CD4-positive, CD25-positive, alpha-beta regulatory T cell (primary cell): ENCODE measurements around the gene CBFA2T2. TPM values are rescaled to one million over a fixed set of nuclear protein-coding genes. Genes with fewer than 3 reads are reported as not detected.
A peak's percentile ranks its signal among the peaks of the same experiment; 100 is the strongest.

Source experiments
- ATAC-seq, 2 donors: fragments of 150-1000 bp; cut with Tn5 transposase; one replicate each; pipeline ENCODE4 v1.10.0; 2021; ENCODE audit warnings: low read depth in 2 of 2, moderate number of reproducible peaks in 2 of 2, moderate library complexity in 1 of 2
- DNase-seq, 3 donors: peaks; one replicate each; pipeline versions ENCODE4 v3.0.0 to v3.0.0-alpha.2; 2012 to 2022; ENCODE audit warnings: mixed read lengths in 1 of 3
- H3K27ac ChIP-seq: one replicate; pipeline ENCODE4 v1.7.0; 2013; ENCODE audit warnings: mild to moderate bottlenecking, low read length; ENCODE audit not compliant: insufficient read depth, poor library complexity, severe bottlenecking
- H3K27me3 ChIP-seq: one replicate; pipeline ENCODE4 v1.7.0; 2013; ENCODE audit warnings: low read length; ENCODE audit not compliant: control insufficient read depth, insufficient read depth
- H3K36me3 ChIP-seq: one replicate; pipeline ENCODE4 v1.7.0; 2013; ENCODE audit warnings: mild to moderate bottlenecking, low read length, moderate library complexity; ENCODE audit not compliant: control insufficient read depth, insufficient read depth
- H3K4me1 ChIP-seq: 2 replicates; pipeline ENCODE4 v1.7.0; 2013; ENCODE audit warnings: mild to moderate bottlenecking, low read length; ENCODE audit not compliant: insufficient read depth, control insufficient read depth, poor library complexity, severe bottlenecking
- H3K4me3 ChIP-seq: one replicate; pipeline ENCODE4 v1.7.0; 2013; ENCODE audit warnings: low read depth, mild to moderate bottlenecking, low read length, moderate library complexity
- H3K9me3 ChIP-seq, 2 experiments: 1 replicate in 1 of 2; 2 replicates in 1 of 2; pipeline ENCODE4 v1.7.0; 2013; ENCODE audit warnings: low read length in 2 of 2, mild to moderate bottlenecking in 1 of 2, moderate library complexity in 1 of 2; ENCODE audit not compliant: control insufficient read depth in 2 of 2
- H3K27ac Mint-ChIP-seq, 3 donors: one replicate each; pipeline ENCODE4 v1.8.0; 2020 to 2022; ENCODE audit warnings: mild to moderate bottlenecking in 3 of 3, mixed read lengths in 3 of 3, moderate library complexity in 2 of 3
- H3K27me3 Mint-ChIP-seq: one replicate; pipeline ENCODE4 v1.8.0; 2022; ENCODE audit warnings: mild to moderate bottlenecking, mixed read lengths
- H3K36me3 Mint-ChIP-seq: one replicate; pipeline ENCODE4 v1.8.0; 2020; ENCODE audit warnings: mixed read lengths
- H3K4me1 Mint-ChIP-seq, 4 donors: one replicate each; pipeline ENCODE4 v1.8.0; 2020 to 2022; ENCODE audit warnings: mixed read lengths in 4 of 4, mild to moderate bottlenecking in 1 of 4
- H3K4me3 Mint-ChIP-seq, 4 donors: one replicate each; pipeline ENCODE4 v1.8.0; 2020 to 2022; ENCODE audit warnings: mild to moderate bottlenecking in 4 of 4, mixed read lengths in 4 of 4, moderate library complexity in 3 of 4
- H3K9me3 Mint-ChIP-seq, 7 donors: one replicate each; pipeline ENCODE4 v1.8.0; 2020 to 2022; ENCODE audit warnings: mixed read lengths in 7 of 7, mild to moderate bottlenecking in 3 of 7, moderate library complexity in 2 of 7
- polyA plus RNA-seq, 4 donors: library from polyadenylated mRNA; unstranded; fragments of 300-500 nt; fragmentation: Illumina TruSeq; gene quantifications; one replicate each; pipeline ENCODE4 v1.2.3, GENCODE V29; 2021
- total RNA-seq: library from RNA; stranded (reverse); gene quantifications from one replicate; pipeline ENCODE4 v1.2.3, GENCODE V29; 2022

CBFA2T2 gene
- total and polyA plus RNA-seq, 5 donors from 2014 or later = 11.8 to 31.0 (median 14.0) TPM

DNA sequence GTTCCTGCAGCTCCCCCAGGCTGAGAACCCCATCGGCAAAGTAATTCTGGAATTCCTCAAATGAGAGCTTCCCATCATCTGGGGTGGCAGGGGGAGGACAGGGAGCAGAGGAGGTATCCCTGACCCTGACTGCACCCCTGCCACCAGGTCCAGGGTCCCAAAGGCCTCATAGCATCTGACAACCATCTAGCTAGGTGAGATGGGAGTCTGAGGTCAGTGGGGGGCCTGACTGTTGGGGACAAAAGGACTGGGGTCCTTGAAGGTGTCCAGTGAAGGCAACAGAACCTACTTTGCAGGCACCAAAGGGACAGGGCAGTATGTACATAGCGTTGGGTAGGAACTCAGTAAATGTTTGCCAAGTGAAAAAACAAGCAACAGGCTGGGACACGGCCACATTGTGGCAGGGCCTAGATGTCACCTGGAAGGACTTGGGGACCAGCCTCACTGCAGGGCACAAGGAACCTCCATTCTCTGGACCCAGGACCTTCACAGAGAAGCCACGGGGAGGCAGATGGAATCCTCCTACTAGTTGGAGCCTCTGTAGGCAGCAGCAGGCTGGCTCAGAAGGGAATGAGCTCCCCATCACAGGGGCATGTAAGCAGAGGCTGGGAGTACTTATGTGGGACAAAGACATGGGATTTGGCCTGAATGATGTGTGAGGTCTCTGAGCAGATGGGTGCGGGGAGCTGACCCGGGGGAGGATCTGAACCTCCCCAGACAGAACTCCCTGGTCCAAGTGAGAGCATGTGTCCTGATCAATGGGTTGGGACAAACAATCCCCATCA lies 181.0 kb downstream of the CBFA2T2 start:
- Mint-ChIP-seq H3K27me3 (no peaks in the 10 kb centered on the region), H3K9me3 (no peaks in the 10 kb centered on the region), H3K36me3 (no peaks in the 10 kb centered on the region), H3K27ac (peak overlapping the region in 1 of 3 donors; percentile 42), H3K4me1 (peaks cover 10 to 44% (median 14%) of the 10 kb centered on the region in 4 donors), H3K4me3 (peak overlapping the region in 2 of 4 donors; percentile 80 to 86)
- H3K4me3 ChIP-seq = no peak overlapping the region
- no peaks in the 10 kb centered on the region for H3K9me3 ChIP-seq
- peaks cover 46% of the 10 kb centered on the region for H3K4me1 ChIP-seq
- no peak for ATAC-seq
- DNase-seq = no peak
- no peaks in the 10 kb centered on the region for H3K27me3 ChIP-seq
- H3K27ac ChIP-seq = no peak overlapping the region
- H3K36me3 ChIP-seq = no peaks in the 10 kb centered on the region

DNA sequence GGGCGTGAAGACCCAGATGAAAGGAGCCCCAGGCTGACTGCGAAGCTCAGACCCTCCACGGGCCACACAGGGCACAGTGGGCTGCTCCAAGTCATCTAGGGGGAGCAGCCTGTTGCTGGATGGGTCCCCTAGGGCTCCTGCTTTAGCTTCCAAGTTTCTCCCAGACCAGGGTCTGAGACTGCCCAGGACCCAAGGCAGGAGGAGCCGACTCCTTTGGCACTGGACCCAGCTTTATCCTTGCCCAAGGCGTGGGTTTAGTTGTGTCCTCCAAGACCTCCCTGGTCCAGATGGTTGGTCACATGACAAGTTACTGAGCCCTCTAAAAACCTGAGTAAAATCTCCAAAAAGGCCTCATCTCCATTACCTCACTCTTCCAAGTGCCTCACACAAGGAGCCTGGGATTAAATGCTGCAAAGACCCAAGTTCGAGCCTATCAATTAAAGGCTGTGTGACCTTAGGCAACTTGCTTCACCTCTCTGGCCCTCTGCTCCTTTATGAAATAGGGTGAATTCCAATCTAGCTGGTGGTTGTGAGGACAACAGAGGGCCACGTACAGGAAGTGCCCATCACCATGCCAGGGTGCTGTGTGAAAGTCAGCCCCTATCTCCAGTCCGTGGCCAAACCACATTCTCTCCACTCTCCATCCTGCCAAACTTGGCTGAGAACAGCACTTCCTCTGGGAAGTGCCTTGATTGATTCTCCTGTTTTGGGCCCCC lies 181.8 kb downstream of the CBFA2T2 start:
- H3K4me3 Mint-ChIP-seq = peak overlapping the region in 3 of 4 donors; percentile 19 to 86 (median 32)
- ATAC-seq (no peak), DNase-seq (no peak)
- H3K27me3 Mint-ChIP-seq = no peaks in the 10 kb centered on the region
- Histone ChIP-seq H3K4me3 (no peak overlapping the region), H3K27ac (no peak overlapping the region), H3K36me3 (no peaks in the 10 kb centered on the region), H3K4me1 (peaks cover 38% of the 10 kb centered on the region), H3K27me3 (no peaks in the 10 kb centered on the region), H3K9me3 (no peaks in the 10 kb centered on the region)
- H3K9me3 Mint-ChIP-seq = no peaks in the 10 kb centered on the region
- H3K36me3 Mint-ChIP-seq = no peaks in the 10 kb centered on the region
- peak overlapping the region in 1 of 3 donors; percentile 13 for H3K27ac Mint-ChIP-seq
- H3K4me1 Mint-ChIP-seq = peaks cover 6 to 41% (median 10%) of the 10 kb centered on the region in 4 donors

DNA sequence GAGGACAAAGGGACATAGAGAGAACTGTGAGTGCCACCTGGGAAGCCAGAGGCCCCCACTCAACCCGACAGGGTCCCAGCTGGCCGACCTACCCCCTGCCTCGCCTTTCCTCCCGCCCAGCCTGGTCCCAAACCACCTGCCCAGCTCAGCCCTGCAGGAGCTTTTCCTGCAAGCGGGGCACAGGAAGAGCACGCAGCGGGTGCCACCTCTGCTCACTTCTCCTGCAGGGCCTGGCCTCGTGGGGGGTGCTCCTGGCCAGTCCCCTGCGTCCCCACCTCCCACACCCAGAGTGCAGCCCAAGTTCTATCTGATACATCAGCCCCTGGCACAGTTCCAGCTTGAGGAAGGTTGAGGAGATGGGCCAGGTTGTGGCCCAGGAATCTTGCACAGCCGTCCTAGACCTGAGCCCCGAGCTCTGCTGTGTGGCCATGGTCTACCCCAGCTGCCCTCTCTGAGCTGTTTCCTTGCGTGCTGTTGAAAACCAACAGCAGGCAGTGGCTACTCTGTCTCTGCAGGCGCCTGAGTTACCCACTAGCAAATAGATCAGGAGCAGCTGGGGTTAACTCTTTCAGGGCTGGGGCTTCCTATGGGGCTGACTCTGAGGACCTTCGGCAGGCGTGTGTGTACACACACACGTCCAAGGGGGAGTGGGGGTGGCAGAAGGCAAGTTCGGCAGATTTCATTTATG lies 182.7 kb downstream of the CBFA2T2 start:
- no peak for DNase-seq
- no peaks in the 10 kb centered on the region for H3K9me3 ChIP-seq
- H3K27ac ChIP-seq = no peak overlapping the region
- H3K36me3 ChIP-seq = no peaks in the 10 kb centered on the region
- H3K4me3 ChIP-seq = no peak overlapping the region
- peaks cover 5 to 45% (median 10%) of the 10 kb centered on the region in 4 donors for H3K4me1 Mint-ChIP-seq
- H3K4me3 Mint-ChIP-seq = peak overlapping the region; percentile 12 to 86 (median 84)
- peak overlapping the region in 2 of 3 donors; percentile 64 to 85 for H3K27ac Mint-ChIP-seq
- no peaks in the 10 kb centered on the region for H3K27me3 Mint-ChIP-seq
- peaks cover 32% of the 10 kb centered on the region for H3K4me1 ChIP-seq
- H3K36me3 Mint-ChIP-seq = no peaks in the 10 kb centered on the region
- no peak for ATAC-seq
- no peaks in the 10 kb centered on the region for H3K9me3 Mint-ChIP-seq
- no peaks in the 10 kb centered on the region for H3K27me3 ChIP-seq

DNA sequence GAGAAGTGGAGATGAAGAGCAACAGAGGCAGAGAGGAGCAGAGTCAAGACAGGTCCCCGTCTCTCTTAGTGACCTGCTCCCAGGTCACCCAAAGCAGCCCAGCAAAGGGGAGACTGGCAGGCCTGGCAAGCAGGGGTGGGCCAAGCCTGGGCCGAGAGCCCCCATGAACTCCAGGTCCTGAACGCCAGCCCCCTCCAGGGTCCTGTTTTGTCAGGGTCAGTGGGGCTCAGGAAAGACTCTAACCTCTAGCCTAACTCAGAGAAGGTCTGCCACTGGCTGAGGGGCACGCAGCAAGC lies 183.2 kb downstream of the CBFA2T2 start:
- peak overlapping the region; percentile 19 for H3K4me3 ChIP-seq
- ATAC-seq (no peak), DNase-seq (no peak)
- Mint-ChIP-seq H3K27me3 (no peaks in the 10 kb centered on the region), H3K27ac (peak overlapping the region in 2 of 3 donors; percentile 64 to 85), H3K4me1 (peaks cover 5 to 49% (median 10%) of the 10 kb centered on the region in 4 donors), H3K9me3 (no peaks in the 10 kb centered on the region), H3K4me3 (peak overlapping the region; percentile 85 to 91 (median 86)), H3K36me3 (no peaks in the 10 kb centered on the region)
- no peaks in the 10 kb centered on the region for H3K27me3 ChIP-seq
- no peak overlapping the region for H3K27ac ChIP-seq
- H3K36me3 ChIP-seq = no peaks in the 10 kb centered on the region
- H3K4me1 ChIP-seq = peaks cover 29% of the 10 kb centered on the region
- no peaks in the 10 kb centered on the region for H3K9me3 ChIP-seq

DNA sequence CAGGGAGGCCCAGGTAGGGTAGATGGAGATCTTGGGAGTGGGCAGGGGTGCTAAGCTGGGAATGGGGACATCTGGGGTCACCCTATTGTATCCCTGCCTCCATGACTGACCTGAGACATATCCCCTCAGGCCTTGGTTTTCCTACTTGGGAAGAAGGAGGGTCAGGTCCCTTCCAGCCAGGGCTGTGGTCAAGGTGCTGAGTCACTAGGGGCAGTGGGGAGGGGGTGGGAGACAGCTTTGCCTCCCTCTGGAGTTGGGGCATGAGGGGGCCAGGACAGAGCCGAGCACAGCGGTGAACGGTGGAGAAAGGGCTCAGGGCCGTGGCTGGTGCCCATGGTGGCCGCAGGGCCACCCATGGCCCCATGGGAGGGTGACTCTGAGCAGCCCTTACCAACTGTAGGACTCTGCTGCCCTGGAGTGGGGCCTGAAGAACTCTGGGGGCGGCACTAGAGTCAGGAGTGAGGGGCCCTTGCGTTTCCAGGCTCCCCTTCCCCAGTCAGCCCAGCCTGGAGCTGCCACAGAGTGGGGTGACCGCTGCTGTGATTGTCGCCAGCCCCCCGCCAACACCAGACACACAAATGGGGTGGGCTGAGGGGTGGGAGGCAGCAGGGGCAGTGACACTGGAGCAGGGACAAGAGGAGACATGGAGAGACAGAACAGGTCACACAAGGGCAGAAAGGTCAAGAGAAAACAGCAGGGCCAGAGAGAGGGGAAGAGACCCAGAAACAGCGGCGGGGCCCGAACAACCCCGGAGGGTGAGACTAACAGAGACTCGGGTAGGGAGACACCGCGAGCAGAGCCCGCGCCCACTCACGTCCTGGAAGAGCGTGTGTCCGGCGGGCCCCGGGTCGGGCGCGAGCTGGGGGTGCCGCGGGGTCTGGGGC lies 183.8 kb downstream of the CBFA2T2 start:
- Mint-ChIP-seq H3K36me3 (no peaks in the 10 kb centered on the region), H3K9me3 (no peaks in the 10 kb centered on the region), H3K27ac (peak overlapping the region; percentile 64 to 85 (median 82)), H3K27me3 (no peaks in the 10 kb centered on the region), H3K4me1 (peaks cover 5 to 49% (median 14%) of the 10 kb centered on the region in 4 donors), H3K4me3 (peak overlapping the region; percentile 85 to 91 (median 87))
- DNase-seq = no peak
- no peaks in the 10 kb centered on the region for H3K9me3 ChIP-seq
- H3K36me3 ChIP-seq = no peaks in the 10 kb centered on the region
- no peak for ATAC-seq
- H3K27ac ChIP-seq = peak overlapping the region; percentile 30
- no peaks in the 10 kb centered on the region for H3K27me3 ChIP-seq
- peaks cover 31% of the 10 kb centered on the region for H3K4me1 ChIP-seq
- peak overlapping the region; percentile 19 for H3K4me3 ChIP-seq

DNA sequence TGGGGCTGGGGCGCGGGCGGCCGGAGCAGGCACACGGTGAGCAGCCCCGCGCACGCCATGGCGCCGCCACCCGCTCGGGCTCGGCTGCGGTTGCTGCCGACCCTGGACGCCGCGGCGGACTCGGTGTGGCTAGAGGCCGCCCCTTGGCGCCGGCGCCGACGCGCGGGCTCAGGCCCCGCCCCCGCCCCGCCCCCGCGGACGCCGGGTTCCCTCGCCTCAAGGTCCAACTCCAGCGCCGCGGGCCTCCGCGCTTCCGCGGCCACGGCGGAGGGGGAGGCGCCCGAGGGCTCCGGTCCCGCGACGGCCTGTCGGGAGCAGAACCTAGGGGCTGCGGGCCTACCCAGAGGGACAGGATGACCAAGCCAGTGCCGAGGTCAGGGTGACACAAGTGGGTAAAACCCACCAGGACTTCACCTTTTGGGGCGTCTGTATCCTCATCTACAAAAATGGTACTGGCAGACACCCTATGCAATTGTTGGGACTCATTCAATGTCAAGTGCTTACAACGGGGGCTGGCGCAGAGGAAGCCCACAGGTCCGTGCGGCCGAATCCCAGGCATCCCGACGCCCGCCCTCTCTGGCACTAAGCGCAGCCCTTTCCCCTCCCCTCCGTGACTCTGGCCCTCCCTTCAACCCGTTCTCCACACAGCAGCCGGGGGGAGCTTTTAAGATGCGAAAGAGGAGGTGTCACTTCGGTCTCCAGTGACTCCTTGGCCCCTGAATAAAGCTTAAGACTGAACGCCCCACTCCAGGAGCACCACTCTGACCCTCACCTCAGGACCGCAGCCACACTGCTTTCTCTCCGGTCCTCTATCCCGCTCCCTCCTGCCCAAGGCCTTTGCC lies 184.6 kb downstream of the CBFA2T2 start, which contains the start of gene NECAB3:
NECAB3 (minus strand) TSS at position 135 of the 842 bp plus-strand sequence; CDS start at position 59, 76 bp downstream.
- H3K4me1 Mint-ChIP-seq = peaks cover 10 to 54% (median 21%) of the 10 kb centered on the region in 4 donors

More for the DNA sequence above, 184.6 kb downstream of the CBFA2T2 start, which contains the start of gene NECAB3:
- ATAC-seq (peak; percentile 68 to 70), DNase-seq (peak; percentile 49 to 65 (median 51))
- Histone ChIP-seq H3K4me1 (peaks cover 40% of the 10 kb centered on the region), H3K9me3 (no peaks in the 10 kb centered on the region), H3K27ac (peak within 1 kb of the TSS; percentile 30), H3K36me3 (no peaks in the 10 kb centered on the region), H3K4me3 (peak within 1 kb of the TSS; percentile 48), H3K27me3 (no peaks in the 10 kb centered on the region)
- Mint-ChIP-seq H3K36me3 (no peaks in the 10 kb centered on the region), H3K27me3 (no peaks in the 10 kb centered on the region), H3K4me3 (peak within 1 kb of the TSS; percentile 85 to 91 (median 87)), H3K27ac (peak within 1 kb of the TSS; percentile 72 to 94 (median 82)), H3K9me3 (no peaks in the 10 kb centered on the region)
